Measurements from ENCODE around the gene ATF6.

The ATF6 gene

GRCh38 chr1:161834967-161835550 lies 68.9 kb downstream of the ATF6 start:
- no peak for DNase-seq (ENCODE audit: low spot score)

DNA sequence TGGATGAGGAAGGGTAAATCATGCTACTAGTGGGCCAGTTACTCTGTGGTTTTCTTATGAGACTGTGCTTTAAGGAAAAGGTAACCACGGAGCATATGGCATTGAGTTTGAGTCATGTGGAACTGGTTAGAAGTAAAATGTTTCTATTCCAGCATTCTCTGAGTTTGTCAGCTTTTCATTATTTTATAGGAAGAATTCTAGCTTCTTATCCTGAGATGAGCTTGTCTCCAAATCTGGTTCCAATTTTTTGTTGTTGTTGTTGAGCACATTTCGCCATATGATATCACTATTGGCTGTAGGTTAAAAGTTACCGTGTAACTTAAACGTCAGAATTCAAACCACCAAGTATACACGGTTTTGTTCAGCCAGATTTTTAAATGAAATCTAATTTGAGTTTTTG lies 69.9 kb downstream of the ATF6 start:
- no peak for DNase-seq (ENCODE audit: low spot score)

GRCh38 chr1:161838362-161838761 lies 72.2 kb downstream of the ATF6 start:
- no peak for DNase-seq (ENCODE audit: low spot score)

- DNase-seq (ENCODE audit: low spot score): no peak
Observed at GRCh38 chr1:161838885-161839284, 72.8 kb downstream of the ATF6 start.

DNA sequence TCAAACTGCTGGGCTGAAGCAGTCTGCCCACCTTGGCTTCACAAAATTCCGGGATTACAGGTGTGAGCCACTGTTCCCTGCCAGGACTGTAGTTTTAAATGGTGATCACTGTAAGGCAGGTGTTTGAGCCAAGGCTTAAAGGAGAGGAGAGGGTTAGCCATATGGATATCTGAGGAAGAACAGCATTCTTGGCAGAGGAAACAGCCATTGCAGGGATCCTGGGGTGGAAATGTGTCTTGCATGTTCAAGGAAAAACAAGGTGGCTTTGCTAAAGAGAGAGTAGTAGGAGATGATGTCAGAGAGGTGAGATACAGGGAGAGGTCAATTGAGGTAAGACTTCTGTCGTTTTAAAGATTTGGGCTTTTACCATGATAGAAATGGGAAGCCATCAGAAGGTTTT lies 73.5 kb downstream of the ATF6 start:
- no peak for DNase-seq (ENCODE audit: low spot score)

GRCh38 chr1:161840363-161840762 lies 74.2 kb downstream of the ATF6 start:
- DNase-seq (ENCODE audit: low spot score): no peak

DNA sequence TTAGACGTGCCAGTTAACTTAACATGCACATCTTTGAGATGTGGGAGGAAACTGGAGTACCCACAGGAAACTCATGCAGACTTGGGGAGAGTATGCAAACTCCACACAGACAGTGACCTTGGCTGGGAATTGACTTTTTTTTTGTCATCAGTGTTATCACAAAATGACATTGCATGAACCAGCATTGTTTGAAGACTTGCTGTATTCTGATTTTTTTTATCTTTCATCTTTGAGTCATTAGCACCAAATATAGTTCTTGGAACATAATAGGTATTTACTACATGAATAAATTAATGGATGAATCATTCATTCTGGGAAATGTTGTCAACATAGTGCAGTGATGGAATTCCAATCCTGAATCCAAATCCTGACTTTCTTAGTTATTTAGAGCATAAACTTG lies 77.0 kb downstream of the ATF6 start:
- DNase-seq (ENCODE audit: low spot score): no peak

DNA sequence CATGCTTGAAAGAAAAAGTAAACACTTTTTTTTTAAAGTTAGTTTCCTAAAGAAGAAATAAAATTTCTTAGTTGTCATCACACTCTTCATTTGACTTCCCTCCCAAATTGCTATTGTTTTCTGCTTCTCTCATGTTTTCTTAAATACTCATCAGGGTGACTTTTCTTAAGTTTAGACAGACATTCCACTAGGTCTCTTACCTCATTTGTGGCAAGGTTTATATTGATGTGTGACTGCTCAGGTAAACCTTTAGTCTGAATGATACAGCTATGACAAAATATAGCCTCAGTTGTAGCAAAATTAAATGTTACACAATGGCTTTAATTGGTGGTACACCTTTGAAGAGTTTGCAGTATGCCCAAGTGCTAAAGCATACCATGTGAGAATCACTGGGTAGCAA lies 78.6 kb downstream of the ATF6 start:
- no peak for DNase-seq (ENCODE audit: low spot score)

- no peak for DNase-seq (ENCODE audit: low spot score)
Observed at GRCh38 chr1:161848676-161849075, 82.6 kb downstream of the ATF6 start.

GRCh38 chr1:161849518-161849917 lies 83.4 kb downstream of the ATF6 start:
- no peak for DNase-seq (ENCODE audit: low spot score)

- DNase-seq (ENCODE audit: low spot score): no peak
Observed at GRCh38 chr1:161855260-161855659, 89.1 kb downstream of the ATF6 start.

DNA sequence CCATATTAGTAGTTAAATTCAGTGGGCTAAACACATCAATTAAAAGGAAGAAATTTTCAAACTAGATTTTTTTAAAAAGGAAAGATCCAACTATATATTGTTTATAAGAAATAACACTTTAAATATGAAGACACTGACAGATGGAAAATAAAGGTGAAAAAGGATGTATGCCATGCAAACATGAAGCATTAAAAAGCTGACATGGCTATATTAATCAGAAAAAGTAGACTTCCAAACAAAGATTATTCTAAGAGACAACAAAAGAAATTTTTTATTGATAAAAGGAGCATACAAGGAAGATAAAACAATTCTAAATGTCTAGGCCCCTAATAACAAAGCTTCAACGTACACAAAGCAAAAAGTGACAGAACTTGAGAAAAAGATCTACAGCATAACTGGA lies 92.2 kb downstream of the ATF6 start:
- DNase-seq (ENCODE audit: low spot score): no peak

DNA sequence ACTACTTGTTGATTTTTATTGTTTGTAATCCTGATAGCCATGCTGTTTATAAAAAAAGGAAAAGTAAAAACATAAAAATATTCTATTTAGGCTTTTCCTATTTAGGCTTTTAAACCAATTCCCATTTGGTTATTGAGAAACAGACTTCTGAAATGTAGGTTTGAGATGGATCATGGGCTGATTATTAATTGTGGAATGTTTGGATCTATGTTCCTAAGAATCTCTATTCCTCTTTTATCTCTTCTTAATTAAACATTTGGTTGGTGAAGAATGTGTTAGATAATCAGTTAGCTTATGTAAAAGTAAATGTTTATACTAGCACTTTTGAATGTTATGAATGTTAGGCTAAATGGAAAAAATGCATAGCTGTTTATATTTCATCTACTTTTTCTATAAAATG lies 97.4 kb downstream of the ATF6 start:
- DNase-seq (ENCODE audit: low spot score): no peak

DNA sequence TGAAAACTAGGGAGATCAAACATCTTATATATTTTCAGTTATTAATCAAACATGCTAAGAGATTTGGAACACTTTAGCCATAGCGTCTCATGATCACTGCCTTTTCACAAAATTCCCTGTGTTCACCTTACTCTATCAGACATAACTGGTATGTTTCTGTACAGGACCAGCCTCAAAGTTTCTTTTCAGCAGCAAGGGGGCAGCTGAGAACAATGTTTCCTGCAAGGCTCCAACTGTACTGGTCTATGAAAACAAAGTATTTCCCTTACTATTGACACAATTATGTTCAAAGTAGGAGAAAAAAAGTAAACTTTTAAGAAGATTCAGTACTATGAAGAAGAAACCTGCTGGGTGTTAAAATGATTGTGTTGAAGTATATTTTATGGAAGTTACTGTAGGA lies 98.5 kb downstream of the ATF6 start:
- DNase-seq (ENCODE audit: low spot score): peak; percentile 21

DNA sequence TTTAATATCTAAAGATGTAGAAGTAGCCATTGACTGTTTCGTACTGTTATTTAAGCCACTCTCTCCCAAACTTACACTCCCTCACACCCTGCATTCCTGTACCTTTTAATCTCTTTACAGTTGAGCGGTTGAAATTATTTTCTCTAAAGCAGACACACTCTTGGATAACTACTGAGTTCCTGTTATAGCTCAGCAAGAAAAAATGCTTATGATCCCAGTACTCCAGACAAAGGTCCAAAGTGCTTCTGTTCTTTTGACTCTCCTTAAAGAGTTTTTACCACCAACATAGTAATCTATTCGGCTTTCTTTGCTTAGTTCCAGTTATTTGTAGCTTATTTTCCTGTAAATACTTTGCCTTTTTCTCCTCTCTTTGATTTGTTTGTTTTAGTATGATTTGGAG lies 100.1 kb downstream of the ATF6 start:
- no peak for DNase-seq (ENCODE audit: low spot score)

- no peak for DNase-seq (ENCODE audit: low spot score)
Observed at GRCh38 chr1:161868832-161869231, 102.7 kb downstream of the ATF6 start.

DNA sequence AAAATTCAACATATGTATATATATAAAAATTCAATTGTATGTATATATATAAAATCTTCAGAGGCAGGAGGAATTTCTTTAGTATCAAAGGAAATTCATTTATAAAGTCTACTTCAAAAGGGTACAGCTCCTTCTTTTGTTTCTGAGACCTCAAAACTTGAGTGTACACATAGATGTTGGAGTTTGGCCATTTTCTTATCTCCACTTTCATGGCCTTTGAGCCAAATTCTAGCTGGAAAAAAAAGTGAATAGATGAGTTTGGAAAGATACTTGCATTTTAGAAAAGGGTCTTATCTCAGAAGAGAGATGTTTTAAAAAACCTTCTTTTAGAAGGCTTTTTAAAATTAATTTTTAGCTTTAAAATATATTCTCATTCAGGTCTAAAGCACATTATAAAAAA lies 103.2 kb downstream of the ATF6 start:
- DNase-seq (ENCODE audit: low spot score): no peak

DNA sequence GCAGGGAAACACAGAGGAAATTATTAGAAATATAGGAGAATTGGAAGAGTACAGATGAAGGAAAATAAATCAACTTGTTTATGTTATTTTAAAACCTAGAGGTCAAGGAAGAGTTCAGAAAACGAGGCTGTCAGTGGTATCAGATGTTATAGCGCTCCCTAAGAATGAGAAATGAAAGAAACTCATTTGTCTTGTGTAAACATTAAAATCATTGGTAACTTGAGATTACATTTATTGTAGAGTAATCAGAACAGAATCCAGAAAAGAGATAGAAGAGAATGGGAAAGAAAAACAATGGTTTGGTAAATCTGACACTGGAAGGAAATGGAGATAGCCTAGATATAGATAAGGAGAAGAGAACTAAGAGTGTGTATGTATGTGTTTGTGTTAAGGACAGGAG lies 106.4 kb downstream of the ATF6 start:
- DNase-seq (ENCODE audit: low spot score): no peak

DNA sequence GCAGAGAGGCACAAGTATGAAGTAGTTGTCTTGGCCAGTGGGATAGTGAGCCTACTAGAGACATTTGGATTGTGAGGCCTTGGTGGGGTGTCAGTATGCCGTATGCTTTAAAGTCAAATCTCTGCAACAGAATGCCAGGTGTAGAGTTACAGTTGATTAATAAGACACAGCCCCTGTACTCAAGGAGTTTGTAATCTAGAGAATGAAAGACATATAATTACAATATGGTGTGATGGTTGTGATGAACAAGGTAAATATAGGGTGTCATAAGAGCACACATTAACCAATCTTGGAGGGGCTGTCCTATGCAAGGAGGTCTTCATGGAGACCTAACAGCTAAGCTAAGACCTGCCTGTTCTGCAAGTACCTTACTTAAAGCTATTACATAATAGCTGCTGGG lies 113.1 kb downstream of the ATF6 start:
- no peak for DNase-seq (ENCODE audit: low spot score)

DNA sequence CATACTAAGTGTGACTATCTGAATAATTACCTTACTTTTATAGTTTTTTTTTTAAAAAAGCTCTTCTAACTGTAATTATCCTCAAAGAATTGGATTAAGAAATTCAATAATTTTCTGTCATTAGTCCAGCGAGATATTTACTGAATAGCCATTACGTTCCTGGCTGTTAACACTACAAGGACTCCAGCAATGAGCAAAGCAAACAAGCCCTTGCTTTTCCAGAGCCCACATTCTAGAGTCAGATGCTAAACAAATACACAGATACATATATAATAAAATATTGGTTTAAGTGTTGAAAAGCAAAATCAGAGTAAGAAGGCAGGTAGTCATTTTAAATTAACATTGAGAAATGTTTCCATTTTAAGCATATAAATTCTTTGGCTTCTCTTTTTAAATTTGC lies 118.4 kb downstream of the ATF6 start:
- DNase-seq (ENCODE audit: low spot score): no peak

GRCh38 chr1:161885003-161885402 lies 118.9 kb downstream of the ATF6 start:
- no peak for DNase-seq (ENCODE audit: low spot score)

DNA sequence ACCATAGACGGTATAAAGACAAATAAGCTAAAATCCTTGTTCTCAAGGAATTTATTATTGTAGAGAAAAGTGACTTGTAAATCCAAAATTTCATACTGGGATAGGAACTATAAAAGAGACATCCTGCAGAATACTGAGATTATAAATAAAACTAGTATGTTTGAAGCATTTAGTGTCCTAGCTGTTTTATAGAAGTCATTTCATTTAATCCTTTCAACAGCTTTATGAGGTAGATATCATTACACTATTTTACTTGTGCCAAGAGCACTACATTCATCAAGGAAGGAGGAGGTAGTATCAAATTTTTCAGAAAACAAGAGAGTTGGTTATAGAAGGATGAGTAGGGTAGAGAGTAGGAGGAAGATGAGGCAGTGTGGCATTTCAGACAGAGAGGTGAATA lies 119.6 kb downstream of the ATF6 start:
- DNase-seq (ENCODE audit: low spot score): no peak

DNA sequence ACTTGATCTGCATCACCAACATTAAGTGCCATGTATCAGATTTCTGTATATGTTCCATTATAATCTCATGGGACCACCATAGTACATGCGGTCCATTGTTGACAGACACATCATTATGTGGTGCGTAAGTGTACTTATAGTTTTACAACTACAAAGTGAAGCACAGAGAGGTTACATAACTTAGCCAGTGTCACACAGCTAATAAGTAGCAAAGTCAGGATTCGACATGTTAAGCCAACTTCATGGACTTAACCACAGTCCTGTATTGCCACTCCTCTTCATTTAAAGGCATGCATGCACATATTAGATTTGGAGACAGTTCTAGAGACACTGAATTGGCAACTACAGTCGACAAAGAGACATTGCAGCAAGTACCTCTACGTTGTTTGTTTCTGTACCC lies 120.5 kb downstream of the ATF6 start:
- DNase-seq (ENCODE audit: low spot score): no peak

- DNase-seq (ENCODE audit: low spot score): no peak
Observed at GRCh38 chr1:161887730-161888287, 121.7 kb downstream of the ATF6 start.

DNA sequence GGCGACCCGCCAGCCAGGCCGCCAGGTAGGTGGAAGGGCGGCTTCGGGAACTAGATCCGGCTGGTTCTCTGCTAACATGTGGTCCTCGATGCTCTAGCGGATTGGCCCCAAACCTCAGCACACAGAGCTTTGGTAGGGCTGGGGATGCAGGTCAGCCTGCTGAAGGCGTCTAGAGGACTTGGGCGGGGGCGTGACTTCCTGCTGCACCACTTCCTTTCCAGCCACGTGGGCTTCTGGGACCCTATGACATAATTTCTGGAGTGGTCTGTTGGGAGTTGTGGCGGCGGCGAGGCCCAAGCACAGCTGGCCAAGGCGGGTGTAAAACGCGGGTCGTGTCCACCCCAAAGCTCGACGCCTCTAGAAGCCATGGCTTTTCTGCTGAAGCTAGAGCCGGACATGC lies 124.5 kb downstream of the ATF6 start:
- DNase-seq (ENCODE audit: low spot score): no peak
